ENCODE data around the gene CST2.
"Not testable (repeated sequence)": the region's sequence is repeated elsewhere in the genome, so short reads cannot be mapped to it uniquely, and the experiment has no call there.

GRCh38 chr20:23831961-23832360 is 5.4 kb upstream of the CST2 start:
- TF ChIP-seq CTCF (optimal IDR thresholded peaks at IDR 0.05 in 1 of 3, IDR thresholded peaks at IDR 0.05 in 1 of 3, conservative IDR thresholded peaks at IDR 0.05 in 1 of 3; ENCODE audit: extremely low read depth in 1 of 3, insufficient read depth in 2 of 3, low read length in 3 of 3); EZH2 (IDR thresholded peaks at IDR 0.05; ENCODE audit: low read length): not testable (repeated sequence)

All from keratinocyte (primary cell).